ENCODE data around the gene SMIM11.
A peak's percentile ranks its signal among the peaks of the same experiment; 100 is the strongest.
"Not testable (repeated sequence)": the region's sequence is repeated elsewhere in the genome, so short reads cannot be mapped to it uniquely, and the experiment has no call there.

Gene SMIM11

GRCh38 chr21:34383724-34384415, 8.6 kb downstream of the SMIM11 start:
- not testable (repeated sequence) for ATAC-seq

DNA sequence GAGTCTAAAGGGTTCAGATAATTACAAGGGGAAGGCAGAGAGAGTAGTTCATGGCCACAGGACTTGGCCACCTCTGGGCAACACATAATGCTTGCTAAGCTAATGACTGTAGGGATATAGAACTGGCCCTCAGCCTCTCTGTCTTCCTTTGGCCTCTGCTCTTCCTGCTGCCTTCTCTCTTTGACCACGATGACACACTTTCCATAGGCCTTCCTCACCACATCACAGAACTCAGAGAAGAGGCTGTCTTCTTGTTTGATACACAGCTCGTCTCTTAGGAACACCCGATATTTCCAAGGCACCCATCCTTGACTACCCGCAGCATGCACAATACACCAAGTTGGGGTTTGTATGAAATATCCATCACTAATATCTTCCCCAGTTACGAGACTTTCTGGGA, 25.2 kb downstream of the SMIM11 start:
- not testable (repeated sequence) for ATAC-seq

DNA sequence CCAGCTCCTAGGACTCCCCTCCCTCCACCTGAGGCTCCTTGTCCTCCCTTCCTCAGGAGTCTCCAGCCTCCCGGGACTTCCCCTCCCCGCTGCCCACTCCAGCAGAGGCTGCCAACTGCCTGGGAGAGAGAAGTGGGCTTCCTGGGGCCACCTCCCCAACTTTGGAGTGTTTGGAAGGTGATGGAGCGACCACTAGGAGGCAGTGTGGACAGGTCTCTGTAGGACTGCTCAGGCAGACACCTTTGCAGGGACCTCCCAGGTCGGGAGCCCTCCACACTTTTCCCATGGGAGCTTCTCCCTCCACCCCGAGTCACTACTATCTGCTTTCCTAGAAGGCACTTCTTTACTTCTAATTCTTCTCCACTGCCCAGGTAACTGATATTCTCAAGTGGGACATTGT, 29.4 kb downstream of the SMIM11 start:
- not testable (repeated sequence) for ATAC-seq

- not testable (repeated sequence) for ATAC-seq
Observed at GRCh38 chr21:34405686-34406085, 30.4 kb downstream of the SMIM11 start.

DNA sequence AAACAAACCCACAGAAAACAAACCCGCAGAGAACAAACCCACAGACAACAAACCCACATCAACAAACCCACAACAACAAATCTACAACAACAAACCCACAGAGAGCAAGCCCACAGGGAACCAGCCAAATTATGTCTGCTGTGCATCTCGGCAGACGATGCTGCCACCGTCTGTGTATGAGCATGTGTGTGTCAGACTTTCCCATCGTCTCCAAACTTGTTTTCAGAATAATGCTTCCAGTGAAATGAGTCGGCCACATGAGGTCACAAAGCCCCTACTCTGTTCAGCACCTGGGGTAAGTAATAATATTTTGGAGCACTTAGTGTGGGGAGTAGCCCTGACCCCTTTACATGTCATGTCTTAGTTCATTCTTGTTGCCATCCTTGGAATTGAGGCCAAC, 30.8 kb downstream of the SMIM11 start:
- not testable (repeated sequence) for ATAC-seq

DNA sequence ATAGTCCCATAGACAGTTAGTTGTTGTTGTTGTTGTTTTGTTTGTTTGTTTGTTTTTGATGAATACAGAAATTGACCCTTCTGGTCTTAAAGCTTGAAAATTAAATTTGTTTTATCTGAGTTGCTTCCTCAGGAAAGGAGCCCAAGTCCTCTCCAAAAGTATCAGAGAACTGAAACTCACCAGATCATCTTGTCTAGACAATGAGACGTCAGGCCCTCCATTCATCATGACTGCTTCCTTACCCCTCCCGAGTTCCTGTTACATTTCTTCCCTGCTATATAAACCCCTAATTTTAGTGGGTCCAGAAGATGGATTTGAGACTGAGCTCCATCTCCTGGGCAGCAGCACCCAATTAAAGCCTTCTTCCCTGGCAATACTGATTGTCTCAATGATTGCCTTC, 31.4 kb downstream of the SMIM11 start:
- not testable (repeated sequence) for ATAC-seq

- ATAC-seq: not testable (repeated sequence)
Observed at GRCh38 chr21:34407294-34407693, 32.0 kb downstream of the SMIM11 start.

DNA sequence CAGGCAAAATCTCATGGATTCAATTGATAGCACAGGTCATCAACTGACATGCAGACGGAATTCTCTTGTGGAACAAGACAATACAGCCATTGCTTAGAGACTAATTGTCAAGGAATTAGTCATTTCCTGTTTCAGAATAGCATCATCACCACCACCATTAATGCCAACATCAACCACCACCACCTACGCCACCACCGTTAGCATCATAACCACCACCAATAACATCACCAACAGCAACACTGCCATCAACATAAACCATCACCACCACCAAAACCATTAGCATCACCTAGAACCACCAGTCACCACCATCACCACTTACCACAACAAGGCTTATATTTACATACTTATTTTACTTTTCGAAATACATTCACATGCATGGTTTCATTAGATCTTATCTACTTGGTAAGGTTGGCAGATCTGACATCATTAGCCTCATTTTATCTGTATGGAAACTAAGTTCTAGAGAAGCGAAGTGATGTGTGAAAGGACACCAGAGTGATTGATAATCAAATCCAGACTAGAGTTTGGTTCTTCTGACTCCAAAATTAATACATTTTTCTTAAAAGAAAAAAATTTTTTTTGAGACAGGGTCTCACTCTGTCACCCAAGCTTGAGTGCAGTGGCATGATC, 42.3 kb downstream of the SMIM11 start:
- not testable (repeated sequence) for ATAC-seq

GRCh38 chr21:34423805-34424204, 48.5 kb downstream of the SMIM11 start, which contains the start of gene SMIM34:
Gene SMIM34 (minus strand): TSS chr21:34423951. CDS start chr21:34423839, 112 bp downstream.
- not testable (repeated sequence) for ATAC-seq

GRCh38 chr21:34427339-34427738, 52.0 kb downstream of the SMIM11 start:
- ATAC-seq: not testable (repeated sequence)

- ATAC-seq: not testable (repeated sequence)
Observed at GRCh38 chr21:34428441-34428840, 53.1 kb downstream of the SMIM11 start.

DNA sequence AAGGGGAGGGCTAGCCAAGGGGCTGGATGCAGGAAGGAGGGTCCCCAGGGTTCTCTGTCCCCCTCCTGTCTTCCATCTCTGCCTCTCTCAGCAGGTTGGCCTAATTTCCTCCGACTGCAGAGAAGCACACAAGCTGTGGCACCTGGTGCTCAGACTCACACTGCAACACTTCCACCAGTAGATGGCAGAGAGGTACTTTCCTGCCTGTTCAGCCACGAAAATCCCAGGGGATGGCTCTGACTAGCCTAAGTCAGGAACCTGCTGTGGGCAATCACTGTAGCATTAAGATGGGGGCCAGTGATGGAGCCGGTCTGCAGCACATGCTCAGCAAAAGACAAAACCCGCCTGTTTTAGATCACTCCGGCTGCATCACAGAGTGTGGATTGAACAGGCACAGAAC, 54.4 kb downstream of the SMIM11 start:
- ATAC-seq: peak; percentile 83

Measured in SK-N-SH treated with all-trans-retinoic acid at 6 μM for 48 hours (cell line).